GM21390 (cell line): ENCODE results near the gene SNRNP27.

Experiments used
- ATAC-seq: cut with Tn5 transposase; IDR thresholded peaks from one replicate; pipeline ENCODE4 v1.9.1; 2021; ENCODE audit not compliant: unreplicated experiment

SNRNP27 gene

GRCh38 chr2:69914950-69915945, 21.5 kb downstream of the SNRNP27 start, which contains the start of gene MXD1:
Gene MXD1 (plus strand): TSS chr2:69915109. CDS start chr2:69915331, 222 bp downstream.
- no peak for ATAC-seq

GRCh38 chr2:69916106-69916505, 22.4 kb downstream of the SNRNP27 start:
- no peak for ATAC-seq

- no peak for ATAC-seq
Measured at GRCh38 chr2:69917852-69918251, 24.1 kb downstream of the SNRNP27 start.

- ATAC-seq = no peak
Measured at GRCh38 chr2:69918401-69918800, 24.6 kb downstream of the SNRNP27 start.

GRCh38 chr2:69923116-69923515, 29.4 kb downstream of the SNRNP27 start:
- no peak for ATAC-seq

- ATAC-seq = no peak
Measured at GRCh38 chr2:69926849-69927515, 33.2 kb downstream of the SNRNP27 start.

- no peak for ATAC-seq
Measured at GRCh38 chr2:69931832-69932595, 38.3 kb downstream of the SNRNP27 start.

GRCh38 chr2:69932596-69932922, 38.8 kb downstream of the SNRNP27 start:
- no peak for ATAC-seq

GRCh38 chr2:69933254-69933828, 39.6 kb downstream of the SNRNP27 start:
- no peak for ATAC-seq

- ATAC-seq = no peak
Measured at GRCh38 chr2:69933839-69934613, 40.3 kb downstream of the SNRNP27 start.

- no peak for ATAC-seq
Measured at GRCh38 chr2:69934614-69934908, 40.8 kb downstream of the SNRNP27 start.

GRCh38 chr2:69935011-69935410, 41.3 kb downstream of the SNRNP27 start:
- no peak for ATAC-seq

GRCh38 chr2:69936906-69937305, 43.1 kb downstream of the SNRNP27 start:
- no peak for ATAC-seq

- ATAC-seq = no peak
Measured at GRCh38 chr2:69937968-69938367, 44.2 kb downstream of the SNRNP27 start.

- ATAC-seq = no peak
Measured at GRCh38 chr2:69939722-69940121, 46.0 kb downstream of the SNRNP27 start.

- no peak for ATAC-seq
Measured at GRCh38 chr2:69940691-69941090, 46.9 kb downstream of the SNRNP27 start.

GRCh38 chr2:69943000-69943842, 49.5 kb downstream of the SNRNP27 start:
- ATAC-seq = no peak

- no peak for ATAC-seq
Measured at GRCh38 chr2:69943843-69944525, 50.2 kb downstream of the SNRNP27 start.

- no peak for ATAC-seq
Measured at GRCh38 chr2:69944756-69945155, 51.0 kb downstream of the SNRNP27 start.
